Adipose tissue (tissue), 3 donors: Measurements from ENCODE around the gene SCLT1. TPM values are rescaled to one million over a fixed set of nuclear protein-coding genes. Genes with fewer than 3 reads are reported as not detected.

ENCODE experiments used
- H3K27ac ChIP-seq: one replicate; pipeline ENCODE4 v1.5.1; 2013; ENCODE audit warnings: low read depth, low read length
- WGBS, 3 donors: extraction: QIAGEN DNeasy Blood & Tissue Kit; methylation state at CpG; one replicate each; pipeline ENCODE4 v1.1.7; 2013; 5-methylcytosine and 5-hydroxymethylcytosine counted together
- polyA plus RNA-seq, 3 donors: library from polyadenylated mRNA; stranded (reverse); fragments of 200-250 nt; gene quantifications; one replicate each; pipeline ENCODE4 v1.2.3, GENCODE V29; 2013
- donor health status: healthy with polysubstance abuse.
- donor health status: Bipolar disorder and iron deficiency.
- donor health status: healthy.

SCLT1 gene
- polyA plus RNA-seq, 3 donors, result 1.8 to 5.4 (median 3.0) TPM

- H3K27ac ChIP-seq, result no peak overlapping the region
- WGBS, 3 donors, result 42 to 48% (median 46%) methylated on average over 6 of the region's 6 CpGs
Observed at GRCh38 chr4:128859887-128860677, 233.3 kb downstream of the SCLT1 start.

DNA sequence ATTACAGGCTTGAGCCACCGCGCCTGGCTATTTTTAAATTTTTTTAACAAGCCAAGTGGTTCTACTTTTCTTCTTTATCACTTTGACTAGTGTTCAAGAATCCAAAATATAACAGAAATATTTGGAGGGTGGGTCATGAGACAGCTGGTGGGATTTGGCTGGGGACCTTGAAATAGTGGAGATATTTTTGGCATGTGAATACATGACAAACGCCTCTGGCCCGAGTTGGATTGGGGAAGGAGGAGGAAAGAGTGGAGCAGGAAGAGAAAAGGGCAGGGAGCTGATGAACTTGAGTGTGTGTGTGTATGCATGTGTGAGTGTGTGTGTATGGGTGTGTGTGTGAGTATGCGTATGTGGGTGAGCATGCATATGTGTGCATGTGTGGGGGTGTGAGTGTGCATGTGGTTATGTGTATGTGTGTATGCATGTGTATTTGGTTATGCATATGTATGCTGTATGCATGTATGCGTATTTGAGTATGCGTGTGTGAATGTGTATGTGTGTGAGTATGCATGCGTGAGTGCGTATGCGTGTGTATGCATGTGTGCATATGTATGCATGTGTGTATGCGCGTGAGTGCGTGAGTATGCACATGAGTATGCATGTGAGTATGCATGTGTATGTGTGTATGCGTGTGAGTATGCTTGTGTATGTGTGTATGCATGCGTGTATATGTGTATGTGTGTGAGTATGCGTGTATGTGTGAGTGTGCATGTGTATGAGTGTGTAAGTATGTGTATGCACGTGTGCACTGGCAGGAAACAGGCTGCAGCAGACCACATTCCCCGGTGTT, 234.3 kb downstream of the SCLT1 start:
- 67 to 74% (median 73%) methylated on average over 18 of the region's 18 CpGs for WGBS, 3 donors
- H3K27ac ChIP-seq, result no peak overlapping the region

- WGBS, 3 donors, result 84 to 97% (median 89%) methylated on average over 2 of the region's 2 CpGs
- H3K27ac ChIP-seq, result no peak overlapping the region
Observed at GRCh38 chr4:128856246-128856645, 237.1 kb downstream of the SCLT1 start.

GRCh38 chr4:128855621-128856020, 237.7 kb downstream of the SCLT1 start:
- 87 to 91% (median 91%) methylated on average over 7 of the region's 7 CpGs for WGBS, 3 donors

DNA sequence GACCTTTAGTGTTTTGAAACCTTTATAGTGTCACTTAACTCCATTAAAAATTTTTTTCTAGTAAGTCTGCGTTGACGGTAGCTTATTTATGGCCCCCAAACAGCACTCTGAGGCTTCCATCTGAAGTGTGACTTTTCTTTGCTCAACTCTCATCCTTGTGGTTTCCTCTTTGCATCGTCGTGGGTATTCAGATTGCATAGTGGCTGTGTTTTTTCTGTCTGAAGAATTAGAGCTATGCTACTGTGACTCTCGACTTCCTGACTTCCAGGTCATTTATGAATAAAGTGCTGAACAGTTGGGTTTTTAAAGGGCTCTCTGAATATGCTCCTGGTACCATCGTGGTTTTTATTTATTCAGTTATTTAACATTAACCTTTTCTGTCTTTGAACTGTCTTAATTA, 238.9 kb downstream of the SCLT1 start:
- WGBS, 3 donors, result 41 to 60% (median 42%) methylated on average over 6 of the region's 6 CpGs
- no peak overlapping the region for H3K27ac ChIP-seq

More at GRCh38 chr4:128855621-128856020, 237.7 kb downstream of the SCLT1 start:
- H3K27ac ChIP-seq, result no peak overlapping the region

- 85 to 88% (median 86%) methylated on average over 5 of the region's 5 CpGs for WGBS, 3 donors
- H3K27ac ChIP-seq, result no peak overlapping the region
Observed at GRCh38 chr4:128853741-128854140, 239.6 kb downstream of the SCLT1 start.

DNA sequence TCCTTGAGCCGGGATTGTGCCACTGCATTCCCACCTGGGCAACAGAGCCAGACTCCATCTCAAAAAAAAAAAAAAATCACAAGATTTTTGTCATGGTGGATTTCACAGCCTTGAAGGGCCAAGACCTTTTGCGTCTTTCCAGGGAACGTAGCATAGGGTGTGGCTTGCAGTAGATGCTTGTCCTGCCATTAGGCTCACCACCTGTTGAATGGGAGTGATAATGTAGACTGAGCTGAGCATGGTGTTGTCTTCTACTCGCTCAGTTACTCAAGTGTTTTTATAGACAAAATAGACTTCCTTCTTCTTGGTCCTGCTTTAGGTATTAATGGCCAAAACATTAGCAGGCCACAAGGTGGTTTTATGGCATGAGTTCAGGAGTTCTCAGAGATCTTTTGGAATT, 243.1 kb downstream of the SCLT1 start:
- no peak overlapping the region for H3K27ac ChIP-seq
- WGBS, 3 donors, result 95 to 97% (median 96%) methylated on average over 4 of the region's 4 CpGs

DNA sequence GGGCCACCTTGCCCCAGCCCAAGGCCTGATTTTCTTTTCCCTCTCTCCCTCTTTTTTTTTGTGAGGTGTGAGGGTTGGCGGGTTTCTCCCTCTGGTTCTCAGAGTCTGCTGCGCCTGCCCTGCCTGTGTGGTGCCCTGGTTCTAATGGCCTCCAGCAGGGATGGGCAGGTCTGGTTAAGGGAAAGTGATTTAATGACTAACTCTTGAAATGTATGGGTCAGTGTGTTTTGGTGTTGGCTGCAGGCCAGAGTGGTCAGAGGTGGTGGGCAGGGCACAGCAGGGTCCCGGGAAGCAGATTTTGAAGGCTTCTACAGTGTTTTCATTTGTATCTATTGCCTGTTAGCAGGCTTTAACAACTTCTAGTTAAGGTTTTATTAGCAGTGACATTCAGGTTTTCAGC, 244.9 kb downstream of the SCLT1 start:
- 92 to 95% (median 93%) methylated on average over 3 of the region's 3 CpGs for WGBS, 3 donors
- H3K27ac ChIP-seq, result no peak overlapping the region

- WGBS, 3 donors, result 64 to 75% (median 71%) methylated on average over 7 of the region's 7 CpGs
- H3K27ac ChIP-seq, result no peak overlapping the region
Observed at GRCh38 chr4:128847082-128847724, 246.1 kb downstream of the SCLT1 start.

DNA sequence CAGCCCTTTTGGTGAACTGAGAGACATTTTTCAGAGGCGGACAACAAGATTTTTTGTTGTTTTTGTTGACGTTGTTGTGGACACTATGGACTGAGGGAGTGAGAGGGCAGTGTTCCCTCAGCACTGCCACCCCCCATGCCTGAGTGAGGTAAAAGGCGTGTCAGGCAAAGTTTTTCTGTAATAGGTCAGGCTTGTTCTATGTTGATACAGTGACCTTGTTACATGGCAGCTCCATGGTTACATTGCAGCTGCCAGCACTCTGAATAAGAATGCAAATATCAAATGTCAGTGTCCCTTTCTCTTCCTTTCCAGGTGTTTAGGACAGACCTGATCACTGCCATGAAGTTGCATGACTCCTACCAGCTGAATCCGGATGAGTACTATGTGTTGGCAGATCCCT, 247.3 kb downstream of the SCLT1 start:
- WGBS, 3 donors, result 54 to 92% (median 85%) methylated on average over 4 of the region's 4 CpGs
- H3K27ac ChIP-seq, result no peak overlapping the region

- WGBS, 3 donors, result 31 to 78% (median 76%) methylated on average over 4 of the region's 4 CpGs
Observed at GRCh38 chr4:128844931-128845330, 248.4 kb downstream of the SCLT1 start.

GRCh38 chr4:128841402-128841801, 251.9 kb downstream of the SCLT1 start:
- H3K27ac ChIP-seq, result no peak overlapping the region
- WGBS, 3 donors, result 84 to 97% (median 95%) methylated on average over 2 of the region's 2 CpGs

More at GRCh38 chr4:128844931-128845330, 248.4 kb downstream of the SCLT1 start:
- no peak overlapping the region for H3K27ac ChIP-seq

GRCh38 chr4:128840711-128841318, 252.5 kb downstream of the SCLT1 start:
- WGBS, 3 donors, result 67 to 86% (median 82%) methylated on average over 2 of the region's 2 CpGs
- H3K27ac ChIP-seq, result no peak overlapping the region

DNA sequence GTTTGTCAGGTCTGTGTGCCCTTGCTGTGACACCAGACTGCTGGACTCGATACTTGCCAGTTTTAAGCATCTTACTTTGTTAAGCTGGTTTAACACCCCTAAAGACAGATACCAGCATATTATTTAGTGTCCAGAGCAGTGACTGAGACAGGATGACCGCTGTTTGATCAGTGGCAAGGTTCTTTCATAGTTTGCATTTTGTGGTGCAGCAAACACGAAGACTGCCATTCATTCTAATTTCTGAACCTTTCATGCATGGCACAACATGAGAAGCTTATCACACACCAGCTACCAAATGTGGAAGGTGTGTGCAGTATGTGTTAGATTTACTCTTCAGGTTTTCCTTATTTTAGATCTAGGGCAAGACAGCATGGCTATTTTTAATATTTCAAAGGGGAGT, 255.7 kb downstream of the SCLT1 start:
- WGBS, 3 donors, result 85 to 98% (median 94%) methylated on average over 3 of the region's 3 CpGs

DNA sequence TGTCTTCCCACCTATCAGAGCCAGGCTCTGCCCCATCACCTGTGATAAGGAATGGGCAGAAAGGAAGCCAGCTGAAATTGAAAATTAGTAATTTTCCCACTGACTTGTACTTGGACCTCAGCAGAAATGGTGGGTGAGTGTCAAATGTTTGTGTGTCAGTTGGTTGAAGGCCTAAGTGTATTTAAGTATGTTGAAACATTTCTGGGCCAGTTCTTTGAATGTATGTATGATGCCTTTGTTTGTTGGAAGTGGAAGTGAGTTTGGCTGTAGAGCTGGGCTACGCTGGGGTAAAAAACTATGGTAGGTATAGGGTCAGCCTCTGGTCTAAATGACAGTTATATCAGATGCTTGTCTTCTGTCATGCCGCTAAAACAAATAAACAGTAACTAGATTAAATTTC, 256.1 kb downstream of the SCLT1 start:
- WGBS, 3 donors, result 75 to 97% (median 95%) methylated on average over 2 of the region's 2 CpGs
- no peak overlapping the region for H3K27ac ChIP-seq

More for the DNA sequence above, 255.7 kb downstream of the SCLT1 start:
- no peak overlapping the region for H3K27ac ChIP-seq

DNA sequence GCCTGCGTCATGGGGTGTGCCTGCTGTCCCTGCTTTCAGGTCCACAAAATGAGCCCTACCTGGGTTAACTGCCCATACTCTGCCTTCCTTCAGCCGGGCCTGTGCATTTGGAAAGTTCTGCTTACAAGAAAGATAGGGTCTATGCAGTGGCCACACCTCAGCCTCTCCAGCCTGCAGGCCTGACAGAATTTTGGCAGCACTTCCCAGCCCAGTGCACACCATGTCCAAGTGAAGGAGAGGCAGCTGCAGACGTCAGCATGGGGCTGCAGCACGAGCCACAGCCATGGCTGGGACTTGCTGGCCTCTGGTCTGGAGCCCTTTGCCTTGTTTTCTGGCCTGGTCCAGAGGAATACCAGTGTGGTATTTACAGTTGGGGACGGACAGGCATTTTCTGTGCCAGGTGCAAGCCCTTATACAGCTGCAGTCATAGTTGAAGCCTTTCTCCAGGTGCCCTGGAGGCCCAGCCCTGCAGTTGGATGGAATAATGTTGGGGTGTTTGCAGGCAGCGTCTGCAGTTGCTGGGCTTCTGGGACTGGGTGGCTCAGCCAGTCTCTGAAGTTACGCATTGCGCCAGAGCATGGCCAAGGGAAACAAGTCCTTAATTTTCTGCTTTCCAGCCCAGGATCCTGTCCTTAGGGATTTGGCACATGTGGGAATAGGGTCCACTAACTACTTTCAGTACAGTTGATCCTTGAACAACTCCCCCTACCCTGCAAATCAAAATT, 257.7 kb downstream of the SCLT1 start:
- WGBS, 3 donors, result 38 to 61% (median 55%) methylated on average over 8 of the region's 8 CpGs
- no peak overlapping the region for H3K27ac ChIP-seq
